ENCODE results near the gene STK10. TPM values are rescaled to one million over a fixed set of nuclear protein-coding genes. Genes with fewer than 3 reads are reported as not detected.

Gene STK10
- total RNA-seq, 2 donors from 2014 or later, result 14.3 to 17.9 TPM

GRCh38 chr5:172009536-172010270 is 178.3 kb downstream of the STK10 start:
- Mint-ChIP-seq H3K9me3 (no peaks in the 10 kb centered on the region), H3K27ac (no peak overlapping the region), H3K36me3 (ENCODE audit: low read depth) (no peaks in the 10 kb centered on the region), H3K27me3 (ENCODE audit: insufficient read depth) (no peaks in the 10 kb centered on the region), H3K4me3 (no peak overlapping the region), H3K4me1 (peaks cover 35% of the 10 kb centered on the region)
- H3K27me3 ChIP-seq (ENCODE audit: control insufficient read depth, insufficient read depth, low read length, poor library complexity, severe bottlenecking), result no peaks in the 10 kb centered on the region
- TF ChIP-seq, protein P1, sequence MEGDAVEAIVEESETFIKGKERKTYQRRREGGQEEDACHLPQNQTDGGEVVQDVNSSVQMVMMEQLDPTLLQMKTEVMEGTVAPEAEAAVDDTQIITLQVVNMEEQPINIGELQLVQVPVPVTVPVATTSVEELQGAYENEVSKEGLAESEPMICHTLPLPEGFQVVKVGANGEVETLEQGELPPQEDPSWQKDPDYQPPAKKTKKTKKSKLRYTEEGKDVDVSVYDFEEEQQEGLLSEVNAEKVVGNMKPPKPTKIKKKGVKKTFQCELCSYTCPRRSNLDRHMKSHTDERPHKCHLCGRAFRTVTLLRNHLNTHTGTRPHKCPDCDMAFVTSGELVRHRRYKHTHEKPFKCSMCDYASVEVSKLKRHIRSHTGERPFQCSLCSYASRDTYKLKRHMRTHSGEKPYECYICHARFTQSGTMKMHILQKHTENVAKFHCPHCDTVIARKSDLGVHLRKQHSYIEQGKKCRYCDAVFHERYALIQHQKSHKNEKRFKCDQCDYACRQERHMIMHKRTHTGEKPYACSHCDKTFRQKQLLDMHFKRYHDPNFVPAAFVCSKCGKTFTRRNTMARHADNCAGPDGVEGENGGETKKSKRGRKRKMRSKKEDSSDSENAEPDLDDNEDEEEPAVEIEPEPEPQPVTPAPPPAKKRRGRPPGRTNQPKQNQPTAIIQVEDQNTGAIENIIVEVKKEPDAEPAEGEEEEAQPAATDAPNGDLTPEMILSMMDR (conservative IDR thresholded peaks at IDR 0.05), result no peak
- peaks cover 14% of the 10 kb centered on the region for H3K4me1 ChIP-seq (ENCODE audit: control insufficient read depth, insufficient read depth, low read length)
- H3K27ac ChIP-seq (ENCODE audit: low read depth, low read length), result no peak overlapping the region
- no peak overlapping the region for H3K9ac ChIP-seq (ENCODE audit: extremely low read depth, low read length, poor library complexity, severe bottlenecking)
- peak; percentile 49 for DNase-seq
- peak overlapping the region; percentile 57 for H3K4me3 ChIP-seq (ENCODE audit: low read length)
- 70 to 71% methylated on average over 4 to 5 of the region's 5 CpGs for WGBS, 2 experiments (ENCODE audit: insufficient coverage in 1 of 2, insufficient read length in 1 of 2)
- H3K36me3 ChIP-seq (ENCODE audit: control insufficient read depth, insufficient read depth, low read length), result no peaks in the 10 kb centered on the region
- H3K9me3 ChIP-seq (ENCODE audit: control insufficient read depth, low read length), result no peaks in the 10 kb centered on the region

- Histone ChIP-seq H3K4me3 (ENCODE audit: low read length) (peak overlapping the region; percentile 98), H3K36me3 (ENCODE audit: control insufficient read depth, insufficient read depth, low read length) (no peaks in the 10 kb centered on the region), H3K9me3 (ENCODE audit: control insufficient read depth, low read length) (no peaks in the 10 kb centered on the region), H3K9ac (ENCODE audit: extremely low read depth, low read length, poor library complexity, severe bottlenecking) (peak overlapping the region; percentile 38), H3K4me1 (ENCODE audit: control insufficient read depth, insufficient read depth, low read length) (peaks cover 14% of the 10 kb centered on the region), H3K27ac (ENCODE audit: low read depth, low read length) (no peak overlapping the region), H3K27me3 (ENCODE audit: control insufficient read depth, insufficient read depth, low read length, poor library complexity, severe bottlenecking) (no peaks in the 10 kb centered on the region)
- TF ChIP-seq, protein P1 (conservative IDR thresholded peaks at IDR 0.05), result no peak
- no peaks in the 10 kb centered on the region for H3K36me3 Mint-ChIP-seq (ENCODE audit: low read depth)
- H3K27me3 Mint-ChIP-seq (ENCODE audit: insufficient read depth), result no peaks in the 10 kb centered on the region
- WGBS, 2 experiments (ENCODE audit: insufficient coverage in 1 of 2, insufficient read length in 1 of 2), result 5 to 60% methylated on average over 1 to 6 of the region's 6 CpGs
- H3K27ac Mint-ChIP-seq, result peak overlapping the region; percentile 71
- no peaks in the 10 kb centered on the region for H3K9me3 Mint-ChIP-seq
- peaks cover 37% of the 10 kb centered on the region for H3K4me1 Mint-ChIP-seq
- peak overlapping the region; percentile 28 for H3K4me3 Mint-ChIP-seq
- DNase-seq, result peak; percentile 81
Measured at GRCh38 chr5:172008689-172009141, 179.3 kb downstream of the STK10 start.

GRCh38 chr5:172008111-172008455 is 179.9 kb downstream of the STK10 start:
- Mint-ChIP-seq H3K36me3 (ENCODE audit: low read depth) (no peaks in the 10 kb centered on the region), H3K27ac (peak overlapping the region; percentile 97), H3K4me1 (peaks cover 42% of the 10 kb centered on the region), H3K9me3 (no peaks in the 10 kb centered on the region), H3K4me3 (peak overlapping the region; percentile 80), H3K27me3 (ENCODE audit: insufficient read depth) (no peaks in the 10 kb centered on the region)
- Histone ChIP-seq H3K4me3 (ENCODE audit: low read length) (peak overlapping the region; percentile 98), H3K27ac (ENCODE audit: low read depth, low read length) (no peak overlapping the region), H3K4me1 (ENCODE audit: control insufficient read depth, insufficient read depth, low read length) (peaks cover 18% of the 10 kb centered on the region), H3K9ac (ENCODE audit: extremely low read depth, low read length, poor library complexity, severe bottlenecking) (peak overlapping the region; percentile 89), H3K27me3 (ENCODE audit: control insufficient read depth, insufficient read depth, low read length, poor library complexity, severe bottlenecking) (no peaks in the 10 kb centered on the region), H3K9me3 (ENCODE audit: control insufficient read depth, low read length) (no peaks in the 10 kb centered on the region), H3K36me3 (ENCODE audit: control insufficient read depth, insufficient read depth, low read length) (no peaks in the 10 kb centered on the region)
- TF ChIP-seq, protein P1 (conservative IDR thresholded peaks at IDR 0.05), result no peak
- no peak for DNase-seq
- 29 to 48% methylated on average over 2 to 3 of the region's 3 CpGs for WGBS, 2 experiments (ENCODE audit: insufficient coverage in 1 of 2, insufficient read length in 1 of 2)
